Measurements from ENCODE around the gene CPPED1.

- TF ChIP-seq POLR2A (IDR thresholded peaks at IDR 0.05): no peak
- TF ChIP-seq CTCF (IDR thresholded peaks at IDR 0.05): no peak
Observed at GRCh38 chr16:12735805-12736204, 67.9 kb downstream of the CPPED1 start.

Data from tibial nerve (tissue), 3 donors.